ENCODE data around the gene C16orf74. TPM values are rescaled to one million over a fixed set of nuclear protein-coding genes. Genes with fewer than 3 reads are reported as not detected.

Gene C16orf74
- polyA plus RNA-seq, 2 of the 4 experiments (the other 2 are of a cell fraction): 3.8 to 9.1 TPM

GRCh38 chr16:85718153-85718477, 32.8 kb downstream of the C16orf74 start:
- H3K4me2 ChIP-seq: no peak overlapping the region
- CTCF ChIA-PET: interaction anchor here (0.7 to 10.7 kb wide), 39 partner anchors 9 to 461 kb away, joined by 3 to 130 read pairs (median 5); partner anchors contain the start of gene GINS2
- no peak overlapping the region for H3K27ac ChIP-seq
- WGBS (ENCODE audit: missing lambda C conversion rate): 33% methylated on average over 6 of the region's 6 CpGs
- no peak for TF ChIP-seq RFX5 (IDR thresholded peaks at IDR 0.05)
- TF ChIP-seq ZSCAN20 (CRISPR knock-in tag; IDR thresholded peaks at IDR 0.05): no peak
- TF ChIP-seq POLR2AphosphoS2 (conservative IDR thresholded peaks at IDR 0.05; ENCODE audit: low read length): no peak
- no peak; a peak in 1 of 5 replicates for TF ChIP-seq RAD21 (conservative IDR thresholded peaks at IDR 0.05 in 1 of 2, IDR thresholded peaks at IDR 0.05 in 1 of 2)
- TF ChIP-seq JUN (IDR thresholded peaks at IDR 0.05): no peak
- no peak for TF ChIP-seq EHMT2 (IDR thresholded peaks at IDR 0.05; ENCODE audit: low read depth)
- no peak for TF ChIP-seq ZFP36 (IDR thresholded peaks at IDR 0.05; ENCODE audit: borderline replicate concordance, partially characterized antibody)
- TF ChIP-seq PHF8 (IDR thresholded peaks at IDR 0.05; ENCODE audit: borderline replicate concordance, low read depth): no peak
- no peak for TF ChIP-seq FOXS1 (CRISPR knock-in tag; IDR thresholded peaks at IDR 0.05)
- TF ChIP-seq PBX3 (IDR thresholded peaks at IDR 0.05): no peak
- H3K4me3 ChIP-seq: no peak overlapping the region
- FAIRE-seq (no peak), ATAC-seq (peak in 1 of 2 experiments; percentile 5; a peak in 3 of 6 replicates), DNase-seq (ENCODE audit: low read depth in 1 of 2, low spot score in 1 of 2) (no peak)
- H3K9me3 ChIP-seq: no peaks in the 10 kb centered on the region
- no peaks in the 10 kb centered on the region for H3K4me1 ChIP-seq
- POLR2A ChIA-PET: no interaction called here

- H3K27ac ChIP-seq: no peak overlapping the region
- H3K4me1 ChIP-seq: no peaks in the 10 kb centered on the region
- ATAC-seq: peak; percentile 77 to 84
- no peak overlapping the region for H3K4me2 ChIP-seq
- peak; percentile 31; the same call in 1 of the 2 replicates for TF ChIP-seq ESRRA (IDR thresholded peaks at IDR 0.05; ENCODE audit: borderline replicate concordance, low read length)
- no peak for TF ChIP-seq CBX2 (IDR thresholded peaks at IDR 0.05; ENCODE audit: borderline replicate concordance, low read depth)
- peak; percentile 56; the same call in 2 of the 3 replicates for TF ChIP-seq SMC3 (IDR thresholded peaks at IDR 0.05)
- peak; percentile 80 to 82 for TF ChIP-seq RAD21 (conservative IDR thresholded peaks at IDR 0.05 in 1 of 2, IDR thresholded peaks at IDR 0.05 in 1 of 2)
- TF ChIP-seq BHLHE40 (IDR thresholded peaks at IDR 0.05; ENCODE audit: low read depth, low read length): no peak
- TF ChIP-seq CTCF (IDR thresholded peaks at IDR 0.05): peak; percentile 85
- no peak overlapping the region for H3K4me3 ChIP-seq
- no peaks in the 10 kb centered on the region for H3K9me3 ChIP-seq
- FAIRE-seq: no peak
- WGBS (ENCODE audit: missing lambda C conversion rate): 42% methylated on average over 18 of the region's 21 CpGs
- CTCF ChIA-PET: interaction anchor here (0.6 to 10.7 kb wide), 47 partner anchors 8 to 582 kb away, joined by 3 to 130 read pairs (median 4); partner anchors contain the start of gene GINS2
- peak; percentile 74 to 76 for DNase-seq (ENCODE audit: low read depth in 1 of 2, low spot score in 1 of 2)
- POLR2A ChIA-PET: no interaction called here
Observed at GRCh38 chr16:85717393-85718152, 33.3 kb downstream of the C16orf74 start.

GRCh38 chr16:85716680-85717038, 34.2 kb downstream of the C16orf74 start:
- H3K4me2 ChIP-seq: no peak overlapping the region
- ChIA-PET CTCF (interaction anchor here (1.2 to 10.7 kb wide), 17 partner anchors 13 to 463 kb away, joined by 3 to 130 read pairs (median 6); no protein-coding TSS in a partner anchor), POLR2A (no interaction called here)
- H3K27ac ChIP-seq: no peak overlapping the region
- H3K9me3 ChIP-seq: peaks cover 4% of the 10 kb centered on the region; the same call in 1 of the 3 replicates
- WGBS (ENCODE audit: missing lambda C conversion rate): 87% methylated on average over 3 of the region's 3 CpGs
- no peak overlapping the region for H3K4me3 ChIP-seq
- no peaks in the 10 kb centered on the region for H3K4me1 ChIP-seq
- ATAC-seq (no peak), DNase-seq (ENCODE audit: low read depth in 1 of 2, low spot score in 1 of 2) (no peak), FAIRE-seq (no peak)
- no peak for TF ChIP-seq CEBPB (IDR thresholded peaks at IDR 0.05)
- no peak for TF ChIP-seq GATA3 (IDR thresholded peaks at IDR 0.05; ENCODE audit: borderline replicate concordance)
- no peak for TF ChIP-seq TFCP2L1 (CRISPR knock-in tag; IDR thresholded peaks at IDR 0.05)
- TF ChIP-seq E2F6 (IDR thresholded peaks at IDR 0.05; ENCODE audit: borderline replicate concordance, low read depth): no peak
- TF ChIP-seq HOXB13 (CRISPR knock-in tag; IDR thresholded peaks at IDR 0.05; ENCODE audit: low read depth): no peak
- no peak for TF ChIP-seq NFE2L2 (conservative IDR thresholded peaks at IDR 0.05; ENCODE audit: low read length)
- no peak for TF ChIP-seq EHMT2 (IDR thresholded peaks at IDR 0.05; ENCODE audit: low read depth)
